GM19351 (cell line): ENCODE measurements around the gene PAPOLB.

ENCODE experiments used
- ATAC-seq: cut with Tn5 transposase; IDR thresholded peaks from one replicate; pipeline ENCODE4 v1.9.1; 2021; ENCODE audit warnings: mild to moderate bottlenecking, moderate library complexity; ENCODE audit not compliant: unreplicated experiment

The PAPOLB gene

GRCh38 chr7:4878336-4879335, 16.8 kb upstream of the PAPOLB start:
- ATAC-seq = no peak

- ATAC-seq = no peak
Observed at GRCh38 chr7:4876586-4876985, 14.8 kb upstream of the PAPOLB start.

GRCh38 chr7:4875391-4875790, 13.6 kb upstream of the PAPOLB start:
- ATAC-seq = no peak

- ATAC-seq = no peak
Observed at GRCh38 chr7:4873071-4873944, 11.5 kb upstream of the PAPOLB start.

GRCh38 chr7:4871930-4872675, 10.3 kb upstream of the PAPOLB start:
- no peak for ATAC-seq

GRCh38 chr7:4871056-4871680, 9.3 kb upstream of the PAPOLB start:
- ATAC-seq = no peak

GRCh38 chr7:4868493-4868892, 6.7 kb upstream of the PAPOLB start:
- ATAC-seq = no peak

GRCh38 chr7:4866528-4867496, 5.0 kb upstream of the PAPOLB start:
- no peak for ATAC-seq

- no peak for ATAC-seq
Observed at GRCh38 chr7:4862156-4862555, 326 bp upstream of the PAPOLB start.

GRCh38 chr7:4861227-4861626, 603 bp downstream of the PAPOLB start:
- ATAC-seq = no peak

GRCh38 chr7:4857189-4857588, 4.6 kb downstream of the PAPOLB start:
- ATAC-seq = no peak

- no peak for ATAC-seq
Observed at GRCh38 chr7:4856336-4857057, 5.3 kb downstream of the PAPOLB start.

GRCh38 chr7:4854916-4855315, 6.9 kb downstream of the PAPOLB start:
- ATAC-seq = no peak

GRCh38 chr7:4851459-4852422, 10.1 kb downstream of the PAPOLB start:
- ATAC-seq = no peak

GRCh38 chr7:4850262-4850795, 11.5 kb downstream of the PAPOLB start:
- ATAC-seq = no peak

GRCh38 chr7:4849390-4849789, 12.4 kb downstream of the PAPOLB start:
- ATAC-seq = no peak

- ATAC-seq = no peak
Observed at GRCh38 chr7:4845740-4846142, 16.1 kb downstream of the PAPOLB start.
